Panc1 (cell line): ENCODE measurements around the gene AMZ1. TPM values are rescaled to one million over a fixed set of nuclear protein-coding genes. Genes with fewer than 3 reads are reported as not detected.

Source experiments
- ATAC-seq: fragments of 200-7000 bp; cut with Tn5 transposase; 2 replicates; pipeline ENCODE4 v1.9.1; 2020; ENCODE audit warnings: mild to moderate bottlenecking, moderate library complexity
- BruUV-seq: library from RNA; stranded (reverse); fragments of 400-500 nt; replicated peaks from 2 replicates; lab custom pipeline; 2021; lab: Mats Ljungman, UMichigan
- CTCF ChIA-PET: fragments of 300-600 bp; sonication (Branson Sonifier 250); formaldehyde crosslinking; loops from one replicate; lab custom pipeline; 2022; ENCODE audit warnings: antibody characterized with exemption; lab: Charles Lee
- POLR2A ChIA-PET: fragments of 300-600 bp; sonication (Branson Sonifier 250); formaldehyde crosslinking; loops from one replicate; lab custom pipeline; 2022; ENCODE audit warnings: antibody characterized with exemption; lab: Charles Lee
- DNase-seq: peaks from one replicate; pipeline ENCODE4 v3.0.0-alpha.2; 2010; ENCODE audit warnings: low read depth, low spot score
- H3K27ac ChIP-seq: 2 replicates; pipeline ENCODE4 v1.5.1; 2011; ENCODE audit warnings: mild to moderate bottlenecking, low read length, inconsistent platforms
- H3K27me3 ChIP-seq: fragments of 200-500 bp; sonication (Bioruptor generic); 2 replicates; pipeline ENCODE4 v1.6.0; 2014; ENCODE audit warnings: low read length, inconsistent platforms; ENCODE audit not compliant: control insufficient read depth, insufficient read depth
- H3K36me3 ChIP-seq: fragments of 200-500 bp; sonication (Bioruptor generic); 2 replicates; pipeline ENCODE4 v1.5.1; 2014; ENCODE audit warnings: inconsistent platforms, mild to moderate bottlenecking, low read length, moderate library complexity; ENCODE audit not compliant: control insufficient read depth, insufficient read depth
- H3K4me1 ChIP-seq: 2 replicates; pipeline ENCODE4 v1.5.1; 2011; ENCODE audit warnings: inconsistent platforms, mild to moderate bottlenecking, low read length, moderate library complexity; ENCODE audit not compliant: control insufficient read depth, insufficient read depth
- H3K4me3 ChIP-seq, 2 experiments: 2 replicates each; pipeline ENCODE4 v1.5.1; 2011 to 2012; ENCODE audit warnings: low read depth in 2 of 2, low read length in 2 of 2, mild to moderate bottlenecking in 2 of 2, inconsistent platforms in 1 of 2, moderate library complexity in 1 of 2
- H3K9me3 ChIP-seq: fragments of 200-500 bp; sonication (Bioruptor generic); 2 replicates; pipeline ENCODE4 v1.5.1; 2014; ENCODE audit warnings: low read depth, mild to moderate bottlenecking, inconsistent platforms, low read length, moderate library complexity; ENCODE audit not compliant: control insufficient read depth, insufficient read depth
- POLR2AphosphoS5 ChIP-seq: IDR thresholded peaks from 2 replicates; pipeline ENCODE4 v1.6.1; 2012; ENCODE audit warnings: mild to moderate bottlenecking, low read depth, low read length, moderate library complexity
- SIN3A ChIP-seq: IDR thresholded peaks from 2 replicates; pipeline ENCODE4 v1.6.1; 2012; ENCODE audit warnings: low read depth, mild to moderate bottlenecking, low read length, moderate library complexity, borderline replicate concordance; ENCODE audit not compliant: insufficient read depth
- TCF7L2 ChIP-seq: IDR thresholded peaks from 2 replicates; pipeline ENCODE4 v1.6.1; 2011; ENCODE audit warnings: mild to moderate bottlenecking, low read depth, low read length, inconsistent platforms
- in situ Hi-C: cut with HindIII; loops from 2 replicates; pipeline ENCODE4 v1.10.0; 2016; ENCODE audit warnings: low sequenced_read_pairs, low pct_unique_long_range_greater_than_20kb
- intact Hi-C: fragments of 100-400 bp; cut with micrococcal nuclease; formaldehyde crosslinking; loops from one replicate; pipeline ENCODE4 v1.10.0; 2022; ENCODE audit not compliant: unreplicated experiment
- total RNA-seq: library from RNA; stranded (reverse); gene quantifications from one replicate; pipeline ENCODE4 v1.2.1, GENCODE V29; 2021; ENCODE audit not compliant: unreplicated experiment
- TF ChIP-seq, protein P1 (sequence below): fragments of 450-650 bp; IDR thresholded peaks from 2 replicates; pipeline ENCODE4 v1.5.1; 2017; ENCODE audit warnings: mild to moderate bottlenecking
- TF ChIP-seq, protein P2 (sequence below), 2 experiments: IDR thresholded peaks; 2 replicates each; pipeline ENCODE4 v1.6.1; 2011 to 2012; ENCODE audit warnings: low read depth in 2 of 2, control low read depth in 1 of 2, low read length in 1 of 2, mild to moderate bottlenecking in 1 of 2, moderate library complexity in 1 of 2; ENCODE audit not compliant: insufficient read depth in 1 of 2

Gene AMZ1
- total RNA-seq, 1 experiment from 2014 or later = 0.57 TPM

DNA sequence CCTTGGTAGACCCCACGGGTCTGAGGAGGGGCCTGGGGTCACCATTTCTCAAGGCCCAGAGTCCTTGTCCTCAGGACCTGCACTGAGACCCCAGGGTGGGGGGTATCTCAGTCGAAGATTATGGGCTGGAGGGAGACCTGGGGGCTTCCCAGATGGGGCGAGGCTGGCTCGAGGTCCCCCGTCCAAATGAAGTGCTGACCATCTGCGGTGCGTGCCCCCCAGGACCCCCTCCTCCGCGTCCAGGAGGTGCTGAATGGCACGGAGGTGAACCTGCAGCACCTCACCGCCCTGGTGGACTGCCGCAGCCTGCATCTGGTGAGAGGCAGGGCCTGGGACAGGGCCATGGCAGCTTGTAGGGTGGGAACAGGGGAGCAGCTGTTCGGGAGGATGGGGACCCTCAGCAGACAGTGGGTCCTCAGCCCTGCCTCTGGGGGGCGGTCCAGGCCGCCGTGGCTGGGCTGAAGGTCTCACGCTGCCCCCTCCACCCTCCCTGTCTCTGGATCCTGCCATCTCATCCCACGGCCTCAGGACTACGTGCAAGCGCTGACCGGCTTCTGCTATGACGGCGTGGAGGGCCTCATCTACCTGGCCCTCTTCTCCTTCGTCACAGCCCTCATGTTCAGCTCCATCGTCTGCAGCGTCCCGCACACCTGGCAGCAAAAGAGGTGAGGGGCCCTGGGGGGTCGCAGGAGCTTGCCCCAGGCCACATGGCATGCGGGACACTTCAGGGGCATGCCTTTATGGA lies 32.0 kb upstream of the AMZ1 start:
- H3K4me3 ChIP-seq = no peak overlapping the region
- in situ Hi-C loops (no loop called here), intact Hi-C loops (no loop called here)
- CTCF ChIA-PET = no interaction called here
- no peaks in the 10 kb centered on the region for H3K27me3 ChIP-seq
- TF ChIP-seq, protein P1, sequence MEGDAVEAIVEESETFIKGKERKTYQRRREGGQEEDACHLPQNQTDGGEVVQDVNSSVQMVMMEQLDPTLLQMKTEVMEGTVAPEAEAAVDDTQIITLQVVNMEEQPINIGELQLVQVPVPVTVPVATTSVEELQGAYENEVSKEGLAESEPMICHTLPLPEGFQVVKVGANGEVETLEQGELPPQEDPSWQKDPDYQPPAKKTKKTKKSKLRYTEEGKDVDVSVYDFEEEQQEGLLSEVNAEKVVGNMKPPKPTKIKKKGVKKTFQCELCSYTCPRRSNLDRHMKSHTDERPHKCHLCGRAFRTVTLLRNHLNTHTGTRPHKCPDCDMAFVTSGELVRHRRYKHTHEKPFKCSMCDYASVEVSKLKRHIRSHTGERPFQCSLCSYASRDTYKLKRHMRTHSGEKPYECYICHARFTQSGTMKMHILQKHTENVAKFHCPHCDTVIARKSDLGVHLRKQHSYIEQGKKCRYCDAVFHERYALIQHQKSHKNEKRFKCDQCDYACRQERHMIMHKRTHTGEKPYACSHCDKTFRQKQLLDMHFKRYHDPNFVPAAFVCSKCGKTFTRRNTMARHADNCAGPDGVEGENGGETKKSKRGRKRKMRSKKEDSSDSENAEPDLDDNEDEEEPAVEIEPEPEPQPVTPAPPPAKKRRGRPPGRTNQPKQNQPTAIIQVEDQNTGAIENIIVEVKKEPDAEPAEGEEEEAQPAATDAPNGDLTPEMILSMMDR = no peak
- TF ChIP-seq, protein P2, sequence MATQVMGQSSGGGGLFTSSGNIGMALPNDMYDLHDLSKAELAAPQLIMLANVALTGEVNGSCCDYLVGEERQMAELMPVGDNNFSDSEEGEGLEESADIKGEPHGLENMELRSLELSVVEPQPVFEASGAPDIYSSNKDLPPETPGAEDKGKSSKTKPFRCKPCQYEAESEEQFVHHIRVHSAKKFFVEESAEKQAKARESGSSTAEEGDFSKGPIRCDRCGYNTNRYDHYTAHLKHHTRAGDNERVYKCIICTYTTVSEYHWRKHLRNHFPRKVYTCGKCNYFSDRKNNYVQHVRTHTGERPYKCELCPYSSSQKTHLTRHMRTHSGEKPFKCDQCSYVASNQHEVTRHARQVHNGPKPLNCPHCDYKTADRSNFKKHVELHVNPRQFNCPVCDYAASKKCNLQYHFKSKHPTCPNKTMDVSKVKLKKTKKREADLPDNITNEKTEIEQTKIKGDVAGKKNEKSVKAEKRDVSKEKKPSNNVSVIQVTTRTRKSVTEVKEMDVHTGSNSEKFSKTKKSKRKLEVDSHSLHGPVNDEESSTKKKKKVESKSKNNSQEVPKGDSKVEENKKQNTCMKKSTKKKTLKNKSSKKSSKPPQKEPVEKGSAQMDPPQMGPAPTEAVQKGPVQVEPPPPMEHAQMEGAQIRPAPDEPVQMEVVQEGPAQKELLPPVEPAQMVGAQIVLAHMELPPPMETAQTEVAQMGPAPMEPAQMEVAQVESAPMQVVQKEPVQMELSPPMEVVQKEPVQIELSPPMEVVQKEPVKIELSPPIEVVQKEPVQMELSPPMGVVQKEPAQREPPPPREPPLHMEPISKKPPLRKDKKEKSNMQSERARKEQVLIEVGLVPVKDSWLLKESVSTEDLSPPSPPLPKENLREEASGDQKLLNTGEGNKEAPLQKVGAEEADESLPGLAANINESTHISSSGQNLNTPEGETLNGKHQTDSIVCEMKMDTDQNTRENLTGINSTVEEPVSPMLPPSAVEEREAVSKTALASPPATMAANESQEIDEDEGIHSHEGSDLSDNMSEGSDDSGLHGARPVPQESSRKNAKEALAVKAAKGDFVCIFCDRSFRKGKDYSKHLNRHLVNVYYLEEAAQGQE (IDR thresholded peaks at IDR 0.05; ENCODE audit: insufficient read depth in 1 of 2, low read depth in 2 of 2, low read length in 1 of 2) = no peak
- TF ChIP-seq SIN3A (no peak), POLR2AphosphoS5 (no peak), TCF7L2 (no peak)
- no peak overlapping the region for H3K27ac ChIP-seq
- no peaks in the 10 kb centered on the region; the same call in 1 of the 2 replicates for H3K4me1 ChIP-seq
- H3K36me3 ChIP-seq = peaks cover 3% of the 10 kb centered on the region; the same call in 1 of the 2 replicates
- BruUV-seq = no TSS peak
- no peak for ATAC-seq
- H3K9me3 ChIP-seq = no peaks in the 10 kb centered on the region
- DNase-seq = no peak
- POLR2A ChIA-PET = no interaction called here

DNA sequence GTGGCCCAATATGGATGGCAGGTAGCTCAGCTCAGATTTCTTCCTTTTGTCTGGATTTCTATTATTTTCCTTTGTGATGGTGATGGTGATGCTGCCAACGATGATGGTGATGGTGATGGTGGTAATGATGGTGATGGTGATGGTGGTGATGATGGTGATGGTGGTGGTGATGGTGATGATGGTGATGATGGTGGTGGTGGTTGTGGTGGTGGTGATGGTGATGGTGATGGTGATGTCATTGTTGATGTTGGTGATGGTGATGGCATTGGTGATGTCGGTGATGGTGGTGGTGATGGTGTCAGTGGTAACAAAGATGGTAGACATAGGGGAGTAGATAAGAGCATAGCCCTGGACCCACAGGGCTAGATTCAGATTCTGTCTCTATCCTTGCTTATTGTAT lies 30.8 kb upstream of the AMZ1 start:
- TF ChIP-seq, protein P2 (IDR thresholded peaks at IDR 0.05; ENCODE audit: insufficient read depth in 1 of 2, low read depth in 2 of 2, low read length in 1 of 2) = no peak
- TF ChIP-seq TCF7L2 = no peak
- TF ChIP-seq, protein P1 = no peak
- in situ Hi-C loops = no loop called here
- DNase-seq (no peak), ATAC-seq (no peak)
- H3K36me3 ChIP-seq = peaks cover 3% of the 10 kb centered on the region; the same call in 1 of the 2 replicates
- no peak overlapping the region for H3K27ac ChIP-seq
- no peaks in the 10 kb centered on the region for H3K27me3 ChIP-seq
- H3K9me3 ChIP-seq = no peaks in the 10 kb centered on the region
- H3K4me1 ChIP-seq = no peaks in the 10 kb centered on the region; the same call in 1 of the 2 replicates
- BruUV-seq = no TSS peak
- CTCF ChIA-PET = no interaction called here
- no peak overlapping the region for H3K4me3 ChIP-seq
- POLR2A ChIA-PET = no interaction called here
- intact Hi-C loops = no loop called here
